ENCODE data around the gene SPNS1. TPM values are rescaled to one million over a fixed set of nuclear protein-coding genes. Genes with fewer than 3 reads are reported as not detected.
"Not testable (repeated sequence)": the region's sequence is repeated elsewhere in the genome, so short reads cannot be mapped to it uniquely, and the experiment has no call there.

SPNS1 gene
- total RNA-seq, 1 donor from 2014 or later = 11.6 TPM

GRCh38 chr16:28937222-28937876, 37.2 kb upstream of the SPNS1 start:
- TF ChIP-seq CTCF (IDR thresholded peaks at IDR 0.05) = no peak
- TF ChIP-seq EZH2 (IDR thresholded peaks at IDR 0.05) = no peak
- TF ChIP-seq EZH2phosphoT487 (IDR thresholded peaks at IDR 0.05) = no peak
- Mint-ChIP-seq H3K27ac (no peak overlapping the region), H3K27me3 (ENCODE audit: insufficient read depth, low read depth) (peaks cover 5% of the 10 kb centered on the region), H3K9me3 (no peaks in the 10 kb centered on the region), H3K4me1 (peaks cover 10% of the 10 kb centered on the region), H3K4me3 (no peak overlapping the region), H3K36me3 (no peaks in the 10 kb centered on the region)
- Histone ChIP-seq H3K9me3 (ENCODE audit: low read depth) (no peaks in the 10 kb centered on the region), H3K27ac (no peak overlapping the region), H2AFZ (replicated peaks) (no peak overlapping the region), H3K9ac (no peak overlapping the region), H3F3A (ENCODE audit: low read depth) (no peaks in the 10 kb centered on the region), H3K4me1 (no peaks in the 10 kb centered on the region), H3K4me3 (no peak overlapping the region), H3K79me2 (ENCODE audit: low read depth) (no peaks in the 10 kb centered on the region), H3K27me3 (no peaks in the 10 kb centered on the region), H3K36me3 (no peaks in the 10 kb centered on the region), H3K4me2 (no peak overlapping the region), H4K20me1 (ENCODE audit: low read depth) (no peaks in the 10 kb centered on the region)
- no peak for DNase-seq (ENCODE audit: low spot score)

GRCh38 chr16:28938721-28939120, 35.9 kb upstream of the SPNS1 start:
- TF ChIP-seq CTCF (IDR thresholded peaks at IDR 0.05) (no peak), EZH2phosphoT487 (IDR thresholded peaks at IDR 0.05) (no peak), EZH2 (IDR thresholded peaks at IDR 0.05) (no peak)
- Histone ChIP-seq H3K27ac (no peak overlapping the region), H4K20me1 (ENCODE audit: low read depth) (no peaks in the 10 kb centered on the region), H3K79me2 (ENCODE audit: low read depth) (no peaks in the 10 kb centered on the region), H3F3A (ENCODE audit: low read depth) (no peaks in the 10 kb centered on the region), H3K4me1 (no peaks in the 10 kb centered on the region), H3K9ac (no peak overlapping the region), H3K4me2 (no peak overlapping the region), H2AFZ (replicated peaks) (no peak overlapping the region), H3K36me3 (no peaks in the 10 kb centered on the region), H3K27me3 (no peaks in the 10 kb centered on the region), H3K9me3 (ENCODE audit: low read depth) (no peaks in the 10 kb centered on the region), H3K4me3 (no peak overlapping the region)
- H3K27ac Mint-ChIP-seq = no peak overlapping the region
- DNase-seq (ENCODE audit: low spot score) = no peak
- H3K9me3 Mint-ChIP-seq = no peaks in the 10 kb centered on the region
- no peak overlapping the region for H3K4me3 Mint-ChIP-seq
- no peaks in the 10 kb centered on the region for H3K36me3 Mint-ChIP-seq
- H3K27me3 Mint-ChIP-seq (ENCODE audit: insufficient read depth, low read depth) = peaks cover 8% of the 10 kb centered on the region
- H3K4me1 Mint-ChIP-seq = peaks cover 9% of the 10 kb centered on the region

- not testable (repeated sequence) for H3K4me2 ChIP-seq; H3K9ac ChIP-seq; H3K79me2 ChIP-seq (ENCODE audit: low read depth); H3K9me3 ChIP-seq (ENCODE audit: low read depth); H3K36me3 ChIP-seq; H3K27me3 ChIP-seq; DNase-seq (ENCODE audit: low spot score); H3K4me1 ChIP-seq; H3K27ac Mint-ChIP-seq; H3K4me3 Mint-ChIP-seq; H3F3A ChIP-seq (ENCODE audit: low read depth); H3K27ac ChIP-seq; H2AFZ ChIP-seq (replicated peaks); H3K27me3 Mint-ChIP-seq (ENCODE audit: insufficient read depth, low read depth); H4K20me1 ChIP-seq (ENCODE audit: low read depth); H3K4me3 ChIP-seq; H3K36me3 Mint-ChIP-seq; H3K9me3 Mint-ChIP-seq
- peaks cover 11% of the 10 kb centered on the region for H3K4me1 Mint-ChIP-seq
Observed at GRCh38 chr16:28939825-28940224, 34.8 kb upstream of the SPNS1 start.

- H3K27me3 Mint-ChIP-seq (ENCODE audit: insufficient read depth, low read depth) = peaks cover 8% of the 10 kb centered on the region
- peak overlapping the region; percentile 20 for H3K27ac Mint-ChIP-seq
- Histone ChIP-seq H3F3A (ENCODE audit: low read depth) (peaks cover 3% of the 10 kb centered on the region), H3K27me3 (peaks cover 19% of the 10 kb centered on the region), H3K4me1 (no peaks in the 10 kb centered on the region), H3K27ac (no peak overlapping the region), H2AFZ (replicated peaks) (no peak overlapping the region), H3K9me3 (ENCODE audit: low read depth) (no peaks in the 10 kb centered on the region), H3K36me3 (no peaks in the 10 kb centered on the region), H3K9ac (no peak overlapping the region), H3K4me2 (no peak overlapping the region), H3K4me3 (no peak overlapping the region), H3K79me2 (ENCODE audit: low read depth) (no peaks in the 10 kb centered on the region), H4K20me1 (ENCODE audit: low read depth) (no peaks in the 10 kb centered on the region)
- no peaks in the 10 kb centered on the region for H3K36me3 Mint-ChIP-seq
- H3K9me3 Mint-ChIP-seq = no peaks in the 10 kb centered on the region
- H3K4me3 Mint-ChIP-seq = peak overlapping the region; percentile 19
- H3K4me1 Mint-ChIP-seq = peaks cover 14% of the 10 kb centered on the region
- TF ChIP-seq EZH2 (IDR thresholded peaks at IDR 0.05) (no peak), CTCF (IDR thresholded peaks at IDR 0.05) (no peak), EZH2phosphoT487 (IDR thresholded peaks at IDR 0.05) (no peak)
- DNase-seq (ENCODE audit: low spot score) = no peak
Observed at GRCh38 chr16:28943281-28943680, 31.3 kb upstream of the SPNS1 start.
